Glutamatergic neuron (in vitro differentiated cells): Measurements from ENCODE around the gene PPP6R3. TPM values are rescaled to one million over a fixed set of nuclear protein-coding genes. Genes with fewer than 3 reads are reported as not detected.
"Not testable (repeated sequence)": the region's sequence is repeated elsewhere in the genome, so short reads cannot be mapped to it uniquely, and the experiment has no call there.

ENCODE experiments used
- DNase-seq: peaks from one replicate; pipeline ENCODE4 v3.0.0; 2022
- H3K27ac Mint-ChIP-seq: one replicate; pipeline ENCODE4 v1.8.0; 2020; ENCODE audit warnings: mild to moderate bottlenecking, mixed read lengths, inconsistent platforms; ENCODE audit not compliant: unreplicated experiment
- H3K27me3 Mint-ChIP-seq: one replicate; pipeline ENCODE4 v1.8.0; 2020; ENCODE audit warnings: mild to moderate bottlenecking, moderate library complexity, mixed read lengths, inconsistent platforms; ENCODE audit not compliant: unreplicated experiment
- H3K36me3 Mint-ChIP-seq: one replicate; pipeline ENCODE4 v1.8.0; 2020; ENCODE audit warnings: mild to moderate bottlenecking, mixed read lengths, inconsistent platforms; ENCODE audit not compliant: unreplicated experiment
- H3K4me1 Mint-ChIP-seq: one replicate; pipeline ENCODE4 v1.8.0; 2020; ENCODE audit warnings: mild to moderate bottlenecking, low read depth, mixed read lengths, inconsistent platforms; ENCODE audit not compliant: unreplicated experiment
- H3K4me3 Mint-ChIP-seq: one replicate; pipeline ENCODE4 v1.8.0; 2020; ENCODE audit warnings: mild to moderate bottlenecking, mixed read lengths, inconsistent platforms; ENCODE audit not compliant: unreplicated experiment
- H3K9me3 Mint-ChIP-seq: one replicate; pipeline ENCODE4 v1.8.0; 2020; ENCODE audit warnings: mild to moderate bottlenecking, moderate library complexity, mixed read lengths, inconsistent platforms; ENCODE audit not compliant: unreplicated experiment
- total RNA-seq: library from RNA; stranded (reverse); fragmentation: NEBNext Ultra II Directional; extraction: Animal tissue kit (Norgen Biotek cat#: 25700); gene quantifications from one replicate; pipeline ENCODE4 v1.2.1, GENCODE V29; 2021; ENCODE audit not compliant: unreplicated experiment
- TF ChIP-seq, protein P1 (sequence below): fragments of 200-600 bp; sonication (generic); IDR thresholded peaks from one replicate; pipeline ENCODE4 v1.5.0; 2021; ENCODE audit not compliant: partially characterized antibody, unreplicated experiment

PPP6R3 gene
- total RNA-seq, 1 donor from 2014 or later = 312 TPM

DNA sequence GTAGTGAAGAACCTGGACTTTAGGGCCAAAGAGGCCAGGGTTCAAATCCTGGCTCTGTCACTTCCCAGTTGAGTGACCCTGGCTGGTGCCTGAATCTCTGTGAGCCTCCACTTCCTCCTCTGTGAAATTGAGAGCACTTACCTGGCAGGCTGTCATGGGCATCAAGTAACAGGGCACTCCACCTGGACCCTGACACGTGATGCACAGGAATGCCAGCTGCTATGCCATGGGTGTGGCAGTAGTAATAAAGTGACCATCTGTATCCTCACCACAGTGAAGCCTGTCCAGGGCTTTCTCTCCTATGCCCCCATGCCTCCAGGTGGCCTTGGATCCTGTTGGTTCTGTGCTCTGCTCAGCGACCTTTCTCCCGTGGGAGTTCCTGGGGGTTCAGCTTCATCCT is 29.8 kb upstream of the PPP6R3 start:
- Mint-ChIP-seq H3K9me3 (peaks cover 7% of the 10 kb centered on the region), H3K27me3 (peaks cover 8% of the 10 kb centered on the region), H3K36me3 (peaks cover 18% of the 10 kb centered on the region), H3K27ac (no peak overlapping the region), H3K4me1 (peaks cover 4% of the 10 kb centered on the region), H3K4me3 (no peak overlapping the region)
- no peak for DNase-seq
- TF ChIP-seq, protein P1, sequence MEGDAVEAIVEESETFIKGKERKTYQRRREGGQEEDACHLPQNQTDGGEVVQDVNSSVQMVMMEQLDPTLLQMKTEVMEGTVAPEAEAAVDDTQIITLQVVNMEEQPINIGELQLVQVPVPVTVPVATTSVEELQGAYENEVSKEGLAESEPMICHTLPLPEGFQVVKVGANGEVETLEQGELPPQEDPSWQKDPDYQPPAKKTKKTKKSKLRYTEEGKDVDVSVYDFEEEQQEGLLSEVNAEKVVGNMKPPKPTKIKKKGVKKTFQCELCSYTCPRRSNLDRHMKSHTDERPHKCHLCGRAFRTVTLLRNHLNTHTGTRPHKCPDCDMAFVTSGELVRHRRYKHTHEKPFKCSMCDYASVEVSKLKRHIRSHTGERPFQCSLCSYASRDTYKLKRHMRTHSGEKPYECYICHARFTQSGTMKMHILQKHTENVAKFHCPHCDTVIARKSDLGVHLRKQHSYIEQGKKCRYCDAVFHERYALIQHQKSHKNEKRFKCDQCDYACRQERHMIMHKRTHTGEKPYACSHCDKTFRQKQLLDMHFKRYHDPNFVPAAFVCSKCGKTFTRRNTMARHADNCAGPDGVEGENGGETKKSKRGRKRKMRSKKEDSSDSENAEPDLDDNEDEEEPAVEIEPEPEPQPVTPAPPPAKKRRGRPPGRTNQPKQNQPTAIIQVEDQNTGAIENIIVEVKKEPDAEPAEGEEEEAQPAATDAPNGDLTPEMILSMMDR = no peak

DNA sequence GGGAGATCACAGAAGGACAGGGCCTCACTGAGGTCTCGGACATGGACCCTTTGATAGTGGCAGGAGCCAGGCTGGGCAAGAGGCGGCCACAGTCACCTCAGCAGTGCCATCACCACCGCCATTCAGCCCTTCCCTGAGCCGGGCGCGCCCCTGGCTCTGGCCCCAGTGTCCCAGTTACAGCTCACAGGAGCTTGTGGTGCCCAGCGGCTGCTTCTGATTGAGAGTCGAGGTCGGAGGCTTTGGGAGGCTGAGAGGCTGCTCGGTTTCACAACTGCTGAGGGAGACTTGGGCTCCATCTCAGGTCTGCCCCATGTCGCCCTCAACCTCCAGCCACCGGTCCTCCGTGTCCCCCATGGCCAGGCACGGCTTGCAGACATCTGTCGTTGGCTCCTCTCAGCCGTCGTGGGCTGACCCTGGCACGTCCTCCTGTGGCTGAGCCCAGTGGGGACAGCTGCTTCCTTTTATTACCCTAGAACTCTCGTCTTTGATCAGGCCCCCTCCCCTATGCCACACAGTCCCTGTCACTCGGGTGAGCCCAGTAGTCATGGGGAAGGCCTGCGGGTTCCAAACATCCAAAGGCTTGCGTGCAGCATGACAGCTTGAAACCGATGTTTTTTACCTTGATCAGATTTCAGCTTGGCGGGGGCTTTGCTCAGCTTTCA is 28.4 kb upstream of the PPP6R3 start:
- Mint-ChIP-seq H3K27me3 (peaks cover 10% of the 10 kb centered on the region), H3K9me3 (peaks cover 8% of the 10 kb centered on the region), H3K4me1 (peaks cover 10% of the 10 kb centered on the region), H3K27ac (no peak overlapping the region), H3K4me3 (no peak overlapping the region), H3K36me3 (peaks cover 18% of the 10 kb centered on the region)
- TF ChIP-seq, protein P1 = no peak
- no peak for DNase-seq

DNA sequence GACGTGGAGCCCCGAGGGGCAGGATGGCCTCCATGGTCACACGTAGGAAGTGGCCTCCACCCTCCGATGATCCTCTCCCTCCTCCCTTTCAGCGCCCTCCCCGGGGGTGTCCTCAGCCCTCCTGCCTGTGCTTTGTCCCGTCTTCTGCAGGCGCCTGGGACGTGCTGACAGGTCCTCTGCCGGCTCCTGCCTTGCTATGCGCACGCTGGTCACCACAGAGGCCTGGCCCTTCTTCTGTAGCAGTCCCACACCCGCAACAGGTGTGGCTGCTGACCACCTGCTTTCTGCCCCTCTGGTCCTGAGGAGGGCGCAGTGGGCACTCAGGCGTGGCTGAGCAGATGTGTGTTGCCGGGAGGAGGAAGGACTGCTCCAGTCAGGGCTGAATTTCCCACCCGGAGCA is 27.7 kb upstream of the PPP6R3 start:
- TF ChIP-seq, protein P1 = no peak
- peaks cover 18% of the 10 kb centered on the region for H3K36me3 Mint-ChIP-seq
- H3K4me1 Mint-ChIP-seq = peaks cover 14% of the 10 kb centered on the region
- peaks cover 10% of the 10 kb centered on the region for H3K9me3 Mint-ChIP-seq
- peak overlapping the region; percentile 55 for H3K27ac Mint-ChIP-seq
- H3K4me3 Mint-ChIP-seq = peak overlapping the region; percentile 20
- peaks cover 12% of the 10 kb centered on the region for H3K27me3 Mint-ChIP-seq
- DNase-seq = no peak

DNA sequence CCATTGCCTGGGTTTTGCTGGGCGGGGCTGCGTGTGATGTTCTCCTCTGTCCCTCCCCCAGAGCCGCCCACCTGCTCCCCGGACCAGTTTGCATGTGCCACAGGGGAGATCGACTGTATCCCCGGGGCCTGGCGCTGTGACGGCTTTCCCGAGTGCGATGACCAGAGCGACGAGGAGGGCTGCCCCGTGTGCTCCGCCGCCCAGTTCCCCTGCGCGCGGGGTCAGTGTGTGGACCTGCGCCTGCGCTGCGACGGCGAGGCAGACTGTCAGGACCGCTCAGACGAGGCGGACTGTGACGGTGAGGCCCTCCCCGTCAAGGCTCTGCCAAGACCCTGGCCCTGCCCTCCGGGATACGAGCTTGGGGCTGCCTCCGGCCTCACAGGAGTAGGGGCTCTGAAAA is 27.0 kb upstream of the PPP6R3 start:
- Mint-ChIP-seq H3K9me3 (peaks cover 10% of the 10 kb centered on the region), H3K36me3 (peaks cover 14% of the 10 kb centered on the region), H3K27me3 (peaks cover 13% of the 10 kb centered on the region), H3K4me3 (no peak overlapping the region), H3K27ac (no peak overlapping the region), H3K4me1 (peaks cover 16% of the 10 kb centered on the region)
- TF ChIP-seq, protein P1 = no peak
- DNase-seq = no peak

DNA sequence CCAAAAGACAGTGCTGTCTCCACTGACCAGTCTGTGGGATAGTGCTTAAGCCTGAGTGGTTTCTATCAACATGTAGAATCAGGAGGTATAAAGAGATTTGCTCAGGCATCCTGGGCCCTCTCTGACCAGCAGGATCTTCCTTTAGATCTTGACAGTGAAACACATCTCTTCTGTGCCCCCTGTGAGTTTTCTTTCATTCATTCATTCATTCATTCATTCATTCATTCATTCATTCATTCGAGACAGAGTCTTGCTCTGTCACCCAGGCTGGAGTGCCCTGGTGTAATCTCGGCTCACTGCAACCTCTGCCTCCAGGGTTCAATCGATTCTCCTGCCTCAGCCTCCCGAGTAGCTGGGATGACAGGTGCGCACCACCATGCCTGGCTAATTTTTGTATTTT is 26.4 kb upstream of the PPP6R3 start:
- not testable (repeated sequence) for DNase-seq, H3K4me3 Mint-ChIP-seq, H3K27ac Mint-ChIP-seq
- H3K9me3 Mint-ChIP-seq = peaks cover 10% of the 10 kb centered on the region
- H3K36me3 Mint-ChIP-seq = peaks cover 12% of the 10 kb centered on the region
- peaks cover 17% of the 10 kb centered on the region for H3K4me1 Mint-ChIP-seq
- H3K27me3 Mint-ChIP-seq = peaks cover 11% of the 10 kb centered on the region
